ENCODE data around the gene CCDC92B. TPM values are rescaled to one million over a fixed set of nuclear protein-coding genes. Genes with fewer than 3 reads are reported as not detected.

Gene CCDC92B
- total and polyA plus RNA-seq, 10 of the 15 experiments (the other 5 are each of a cell fraction or from before 2014, with no cell fraction given) = not detected

DNA sequence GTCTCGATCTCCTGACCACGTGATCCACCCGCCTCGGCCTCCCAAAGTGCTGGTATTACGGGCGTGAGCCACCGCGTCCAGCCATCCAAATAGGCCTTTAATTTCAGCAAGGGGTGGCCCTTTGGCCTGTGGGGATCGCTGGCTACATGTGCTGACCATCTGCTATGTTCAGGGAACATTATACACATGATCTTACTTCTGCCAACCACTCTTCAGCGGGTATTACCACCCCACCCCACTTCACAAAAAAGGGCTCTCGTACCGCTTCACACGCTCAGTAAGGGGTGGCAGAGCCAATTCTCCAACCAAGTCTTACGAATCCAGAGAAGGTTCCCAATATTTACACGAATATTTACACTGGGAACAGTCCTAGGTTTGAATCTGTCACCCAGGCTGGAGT lies 11.8 kb downstream of the CCDC92B start (continued):
- TF ChIP-seq POLR2AphosphoS5 (IDR thresholded peaks at IDR 0.05; ENCODE audit: low read length) = no peak

DNA sequence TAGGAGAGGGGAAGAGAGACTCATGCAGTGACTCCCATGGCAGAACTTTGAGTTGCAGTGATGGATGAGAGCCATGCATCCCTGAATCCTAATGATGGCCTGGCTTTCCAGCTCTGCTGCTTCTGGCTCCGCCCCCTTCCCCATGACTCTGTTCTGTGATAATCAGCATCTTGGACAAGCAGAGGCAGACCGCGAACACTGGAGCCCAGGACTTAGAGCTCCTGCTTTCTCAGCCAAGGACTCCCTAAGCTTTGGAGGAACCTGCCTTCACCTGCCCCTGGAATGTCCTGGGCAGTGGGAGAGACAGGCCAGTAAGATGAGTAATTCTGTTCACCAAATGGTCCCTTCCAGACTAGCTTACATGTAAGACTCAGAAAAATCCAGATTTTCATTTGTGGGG lies 12.5 kb downstream of the CCDC92B start:
- Histone ChIP-seq H3K79me2 (ENCODE audit: control insufficient read depth, insufficient read depth, low read length) (no peaks in the 10 kb centered on the region), H3K4me3 (no peak overlapping the region), H3K9me3 (replicated peaks; ENCODE audit: control insufficient read depth, insufficient read depth, low read length) (no peaks in the 10 kb centered on the region), H3K4me1 (ENCODE audit: control insufficient read depth, insufficient read depth, low read length) (no peaks in the 10 kb centered on the region), H3K9ac (ENCODE audit: control insufficient read depth, insufficient read depth, low read length) (no peak overlapping the region), H3K27me3 (replicated peaks in 1 of 2; ENCODE audit: control insufficient read depth in 2 of 2, insufficient read depth in 2 of 2, low read length in 1 of 2) (no peaks in the 10 kb centered on the region), H3K36me3 (ENCODE audit: control insufficient read depth in 2 of 2, insufficient read depth in 2 of 2, low read length in 1 of 2) (no peaks in the 10 kb centered on the region), H3K4me2 (ENCODE audit: control insufficient read depth, insufficient read depth) (no peak overlapping the region), H4K20me1 (ENCODE audit: control insufficient read depth, insufficient read depth) (no peaks in the 10 kb centered on the region), H2AFZ (ENCODE audit: control insufficient read depth, low read depth, low read length) (no peak overlapping the region), H3K27ac (ENCODE audit: control insufficient read depth, insufficient read depth) (no peak overlapping the region)
- POLR2A ChIA-PET = no interaction called here
- in situ Hi-C loops (cut with MboI) = no loop called here
- FAIRE-seq (no peak), ATAC-seq (no peak), DNase-seq (ENCODE audit: low read depth, low spot score) (no peak)
- BruUV-seq (replicated peaks) = no TSS peak
- RAD21 ChIA-PET (ENCODE audit: unreplicated experiment) = no interaction called here
- intact Hi-C loops (cut with micrococcal nuclease; ENCODE audit: unreplicated experiment) = no loop called here
- WGBS (ENCODE audit: insufficient coverage, insufficient replicate concordance, low lambda C conversion rate, missing lambda C conversion rate) = 81% methylated on average over 3 of the region's 3 CpGs
- CTCF ChIA-PET = no interaction called here
- SMC1A ChIA-PET (ENCODE audit: uncharacterized antibody, unreplicated experiment) = no interaction called here
- no peak for TF ChIP-seq SMC3 (IDR thresholded peaks at IDR 0.05; ENCODE audit: borderline replicate concordance, low read length)
- no peak for TF ChIP-seq BCL11A (IDR thresholded peaks at IDR 0.05; ENCODE audit: low read depth, low read length)
- TF ChIP-seq, protein P1, sequence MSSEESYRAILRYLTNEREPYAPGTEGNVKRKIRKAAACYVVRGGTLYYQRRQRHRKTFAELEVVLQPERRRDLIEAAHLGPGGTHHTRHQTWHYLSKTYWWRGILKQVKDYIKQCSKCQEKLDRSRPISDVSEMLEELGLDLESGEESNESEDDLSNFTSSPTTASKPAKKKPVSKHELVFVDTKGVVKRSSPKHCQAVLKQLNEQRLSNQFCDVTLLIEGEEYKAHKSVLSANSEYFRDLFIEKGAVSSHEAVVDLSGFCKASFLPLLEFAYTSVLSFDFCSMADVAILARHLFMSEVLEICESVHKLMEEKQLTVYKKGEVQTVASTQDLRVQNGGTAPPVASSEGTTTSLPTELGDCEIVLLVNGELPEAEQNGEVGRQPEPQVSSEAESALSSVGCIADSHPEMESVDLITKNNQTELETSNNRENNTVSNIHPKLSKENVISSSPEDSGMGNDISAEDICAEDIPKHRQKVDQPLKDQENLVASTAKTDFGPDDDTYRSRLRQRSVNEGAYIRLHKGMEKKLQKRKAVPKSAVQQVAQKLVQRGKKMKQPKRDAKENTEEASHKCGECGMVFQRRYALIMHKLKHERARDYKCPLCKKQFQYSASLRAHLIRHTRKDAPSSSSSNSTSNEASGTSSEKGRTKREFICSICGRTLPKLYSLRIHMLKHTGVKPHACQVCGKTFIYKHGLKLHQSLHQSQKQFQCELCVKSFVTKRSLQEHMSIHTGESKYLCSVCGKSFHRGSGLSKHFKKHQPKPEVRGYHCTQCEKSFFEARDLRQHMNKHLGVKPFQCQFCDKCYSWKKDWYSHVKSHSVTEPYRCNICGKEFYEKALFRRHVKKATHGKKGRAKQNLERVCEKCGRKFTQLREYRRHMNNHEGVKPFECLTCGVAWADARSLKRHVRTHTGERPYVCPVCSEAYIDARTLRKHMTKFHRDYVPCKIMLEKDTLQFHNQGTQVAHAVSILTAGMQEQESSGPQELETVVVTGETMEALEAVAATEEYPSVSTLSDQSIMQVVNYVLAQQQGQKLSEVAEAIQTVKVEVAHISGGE (CRISPR knock-in tag; IDR thresholded peaks at IDR 0.05) = no peak
- no peak for TF ChIP-seq NBN (IDR thresholded peaks at IDR 0.05)
- TF ChIP-seq, protein P2, sequence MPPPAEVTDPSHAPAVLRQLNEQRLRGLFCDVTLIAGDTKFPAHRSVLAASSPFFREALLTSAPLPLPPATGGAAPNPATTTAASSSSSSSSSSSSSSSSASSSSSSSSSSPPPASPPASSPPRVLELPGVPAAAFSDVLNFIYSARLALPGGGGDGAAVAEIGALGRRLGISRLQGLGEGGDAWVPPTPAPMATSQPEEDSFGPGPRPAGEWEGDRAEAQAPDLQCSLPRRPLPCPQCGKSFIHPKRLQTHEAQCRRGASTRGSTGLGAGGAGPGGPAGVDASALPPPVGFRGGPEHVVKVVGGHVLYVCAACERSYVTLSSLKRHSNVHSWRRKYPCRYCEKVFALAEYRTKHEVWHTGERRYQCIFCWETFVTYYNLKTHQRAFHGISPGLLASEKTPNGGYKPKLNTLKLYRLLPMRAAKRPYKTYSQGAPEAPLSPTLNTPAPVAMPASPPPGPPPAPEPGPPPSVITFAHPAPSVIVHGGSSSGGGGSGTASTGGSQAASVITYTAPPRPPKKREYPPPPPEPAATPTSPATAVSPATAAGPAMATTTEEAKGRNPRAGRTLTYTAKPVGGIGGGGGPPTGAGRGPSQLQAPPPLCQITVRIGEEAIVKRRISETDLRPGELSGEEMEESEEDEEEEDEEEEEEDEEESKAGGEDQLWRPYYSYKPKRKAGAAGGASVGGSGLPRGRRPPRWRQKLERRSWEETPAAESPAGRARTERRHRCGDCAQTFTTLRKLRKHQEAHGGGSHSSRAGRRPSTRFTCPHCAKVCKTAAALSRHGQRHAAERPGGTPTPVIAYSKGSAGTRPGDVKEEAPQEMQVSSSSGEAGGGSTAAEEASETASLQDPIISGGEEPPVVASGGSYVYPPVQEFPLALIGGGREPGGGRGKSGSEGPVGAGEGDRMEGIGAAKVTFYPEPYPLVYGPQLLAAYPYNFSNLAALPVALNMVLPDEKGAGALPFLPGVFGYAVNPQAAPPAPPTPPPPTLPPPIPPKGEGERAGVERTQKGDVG (CRISPR knock-in tag; IDR thresholded peaks at IDR 0.05) = no peak
- TF ChIP-seq, protein P3, sequence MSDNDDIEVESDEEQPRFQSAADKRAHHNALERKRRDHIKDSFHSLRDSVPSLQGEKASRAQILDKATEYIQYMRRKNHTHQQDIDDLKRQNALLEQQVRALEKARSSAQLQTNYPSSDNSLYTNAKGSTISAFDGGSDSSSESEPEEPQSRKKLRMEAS (IDR thresholded peaks at IDR 0.05; ENCODE audit: low read depth, low read length) = no peak
- TF ChIP-seq, protein P4, sequence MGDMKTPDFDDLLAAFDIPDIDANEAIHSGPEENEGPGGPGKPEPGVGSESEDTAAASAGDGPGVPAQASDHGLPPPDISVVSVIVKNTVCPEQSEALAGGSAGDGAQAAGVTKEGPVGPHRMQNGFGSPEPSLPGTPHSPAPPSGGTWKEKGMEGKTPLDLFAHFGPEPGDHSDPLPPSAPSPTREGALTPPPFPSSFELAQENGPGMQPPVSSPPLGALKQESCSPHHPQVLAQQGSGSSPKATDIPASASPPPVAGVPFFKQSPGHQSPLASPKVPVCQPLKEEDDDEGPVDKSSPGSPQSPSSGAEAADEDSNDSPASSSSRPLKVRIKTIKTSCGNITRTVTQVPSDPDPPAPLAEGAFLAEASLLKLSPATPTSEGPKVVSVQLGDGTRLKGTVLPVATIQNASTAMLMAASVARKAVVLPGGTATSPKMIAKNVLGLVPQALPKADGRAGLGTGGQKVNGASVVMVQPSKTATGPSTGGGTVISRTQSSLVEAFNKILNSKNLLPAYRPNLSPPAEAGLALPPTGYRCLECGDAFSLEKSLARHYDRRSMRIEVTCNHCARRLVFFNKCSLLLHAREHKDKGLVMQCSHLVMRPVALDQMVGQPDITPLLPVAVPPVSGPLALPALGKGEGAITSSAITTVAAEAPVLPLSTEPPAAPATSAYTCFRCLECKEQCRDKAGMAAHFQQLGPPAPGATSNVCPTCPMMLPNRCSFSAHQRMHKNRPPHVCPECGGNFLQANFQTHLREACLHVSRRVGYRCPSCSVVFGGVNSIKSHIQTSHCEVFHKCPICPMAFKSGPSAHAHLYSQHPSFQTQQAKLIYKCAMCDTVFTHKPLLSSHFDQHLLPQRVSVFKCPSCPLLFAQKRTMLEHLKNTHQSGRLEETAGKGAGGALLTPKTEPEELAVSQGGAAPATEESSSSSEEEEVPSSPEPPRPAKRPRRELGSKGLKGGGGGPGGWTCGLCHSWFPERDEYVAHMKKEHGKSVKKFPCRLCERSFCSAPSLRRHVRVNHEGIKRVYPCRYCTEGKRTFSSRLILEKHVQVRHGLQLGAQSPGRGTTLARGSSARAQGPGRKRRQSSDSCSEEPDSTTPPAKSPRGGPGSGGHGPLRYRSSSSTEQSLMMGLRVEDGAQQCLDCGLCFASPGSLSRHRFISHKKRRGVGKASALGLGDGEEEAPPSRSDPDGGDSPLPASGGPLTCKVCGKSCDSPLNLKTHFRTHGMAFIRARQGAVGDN (IDR thresholded peaks at IDR 0.05) = no peak
- TF ChIP-seq TCF7 (IDR thresholded peaks at IDR 0.05; ENCODE audit: borderline replicate concordance) = no peak
- TF ChIP-seq, protein P5, sequence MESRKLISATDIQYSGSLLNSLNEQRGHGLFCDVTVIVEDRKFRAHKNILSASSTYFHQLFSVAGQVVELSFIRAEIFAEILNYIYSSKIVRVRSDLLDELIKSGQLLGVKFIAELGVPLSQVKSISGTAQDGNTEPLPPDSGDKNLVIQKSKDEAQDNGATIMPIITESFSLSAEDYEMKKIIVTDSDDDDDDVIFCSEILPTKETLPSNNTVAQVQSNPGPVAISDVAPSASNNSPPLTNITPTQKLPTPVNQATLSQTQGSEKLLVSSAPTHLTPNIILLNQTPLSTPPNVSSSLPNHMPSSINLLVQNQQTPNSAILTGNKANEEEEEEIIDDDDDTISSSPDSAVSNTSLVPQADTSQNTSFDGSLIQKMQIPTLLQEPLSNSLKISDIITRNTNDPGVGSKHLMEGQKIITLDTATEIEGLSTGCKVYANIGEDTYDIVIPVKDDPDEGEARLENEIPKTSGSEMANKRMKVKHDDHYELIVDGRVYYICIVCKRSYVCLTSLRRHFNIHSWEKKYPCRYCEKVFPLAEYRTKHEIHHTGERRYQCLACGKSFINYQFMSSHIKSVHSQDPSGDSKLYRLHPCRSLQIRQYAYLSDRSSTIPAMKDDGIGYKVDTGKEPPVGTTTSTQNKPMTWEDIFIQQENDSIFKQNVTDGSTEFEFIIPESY (IDR thresholded peaks at IDR 0.05) = no peak

Data from GM12878 (cell line).